ENCODE measurements around the gene MAML2. TPM values are rescaled to one million over a fixed set of nuclear protein-coding genes. Genes with fewer than 3 reads are reported as not detected.

MAML2 gene
- total and polyA plus RNA-seq, 9 of the 15 experiments (the other 6 are each of a cell fraction or from before 2014, with no cell fraction given): 0.79 to 6.8 (median 4.8) TPM

- TF ChIP-seq CUX1 (CRISPR knock-in tag; IDR thresholded peaks at IDR 0.05) (peak; percentile 85; the same call in 1 of the 2 replicates), NFIC (IDR thresholded peaks at IDR 0.05) (peak; percentile 26; the same call in 1 of the 2 replicates), HMG20B (CRISPR knock-in tag; IDR thresholded peaks at IDR 0.05) (no peak)
Measured at GRCh38 chr11:96337541-96338431, 5.2 kb downstream of the MAML2 start (continued).

GRCh38 chr11:96335388-96335787 is 7.6 kb downstream of the MAML2 start:
- FAIRE-seq (no peak), DNase-seq (ENCODE audit: extremely low read depth in 1 of 4, low spot score in 3 of 4) (no peak), ATAC-seq (peak; percentile 10)
- no peaks in the 10 kb centered on the region for H3K36me3 ChIP-seq (ENCODE audit: control insufficient read depth, insufficient read depth, low read length)
- in situ Hi-C loops (cut with MboI) (no loop called here), intact Hi-C loops (cut with micrococcal nuclease) (no loop called here)
- H2AFZ ChIP-seq (ENCODE audit: low read depth, low read length): peak overlapping the region; percentile 68
- BruUV-seq (replicated peaks): no TSS peak
- ChIA-PET CTCF (ENCODE audit: low intra/inter-chr PET ratio) (no interaction called here), POLR2A (interaction anchor here (0.6 to 2.6 kb wide), 3 partner anchors 13 to 180 kb away, joined by 5 to 18 read pairs (median 5); no protein-coding TSS in a partner anchor)
- peak overlapping the region in 1 of 2 experiments; percentile 53; a peak in 1 of 4 replicates for H3K9ac ChIP-seq (ENCODE audit: insufficient read depth in 1 of 2, low read depth in 2 of 2, low read length in 2 of 2)
- no peak overlapping the region for H3K4me3 ChIP-seq
- H3K4me1 ChIP-seq (replicated peaks in 1 of 2; ENCODE audit: control insufficient read depth in 2 of 2, insufficient read depth in 2 of 2, low read length in 2 of 2): peaks cover 28 to 75% of the 10 kb centered on the region in 2 experiments
- H3K27me3 ChIP-seq (ENCODE audit: control insufficient read depth in 2 of 2, insufficient read depth in 2 of 2, low read length in 2 of 2): no peaks in the 10 kb centered on the region
- H3K9me1 ChIP-seq (ENCODE audit: control insufficient read depth, insufficient read depth, low read length): no peaks in the 10 kb centered on the region
- 53% methylated on average over 4 of the region's 4 CpGs for WGBS (ENCODE audit: insufficient coverage, low coverage, missing lambda C conversion rate)
- no peaks in the 10 kb centered on the region for H3K9me3 ChIP-seq (replicated peaks; ENCODE audit: control insufficient read depth, insufficient read depth, low read depth, low read length)
- peak overlapping the region; percentile 30; the same call in 2 of the 3 replicates for H3K27ac ChIP-seq (ENCODE audit: extremely low read depth, low read depth, low read length)
- peaks cover 79% of the 10 kb centered on the region for H3K79me2 ChIP-seq (ENCODE audit: control insufficient read depth, insufficient read depth, low read length)
- H4K20me1 ChIP-seq (replicated peaks; ENCODE audit: control insufficient read depth, insufficient read depth, low read length): no peaks in the 10 kb centered on the region
- H3K4me2 ChIP-seq (ENCODE audit: insufficient read depth, low read length): peak overlapping the region; percentile 4
- TF ChIP-seq, protein P1, sequence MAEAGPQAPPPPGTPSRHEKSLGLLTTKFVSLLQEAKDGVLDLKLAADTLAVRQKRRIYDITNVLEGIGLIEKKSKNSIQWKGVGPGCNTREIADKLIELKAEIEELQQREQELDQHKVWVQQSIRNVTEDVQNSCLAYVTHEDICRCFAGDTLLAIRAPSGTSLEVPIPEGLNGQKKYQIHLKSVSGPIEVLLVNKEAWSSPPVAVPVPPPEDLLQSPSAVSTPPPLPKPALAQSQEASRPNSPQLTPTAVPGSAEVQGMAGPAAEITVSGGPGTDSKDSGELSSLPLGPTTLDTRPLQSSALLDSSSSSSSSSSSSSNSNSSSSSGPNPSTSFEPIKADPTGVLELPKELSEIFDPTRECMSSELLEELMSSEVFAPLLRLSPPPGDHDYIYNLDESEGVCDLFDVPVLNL (CRISPR knock-in tag; IDR thresholded peaks at IDR 0.05; ENCODE audit: low read depth): no peak
- TF ChIP-seq, protein P2, sequence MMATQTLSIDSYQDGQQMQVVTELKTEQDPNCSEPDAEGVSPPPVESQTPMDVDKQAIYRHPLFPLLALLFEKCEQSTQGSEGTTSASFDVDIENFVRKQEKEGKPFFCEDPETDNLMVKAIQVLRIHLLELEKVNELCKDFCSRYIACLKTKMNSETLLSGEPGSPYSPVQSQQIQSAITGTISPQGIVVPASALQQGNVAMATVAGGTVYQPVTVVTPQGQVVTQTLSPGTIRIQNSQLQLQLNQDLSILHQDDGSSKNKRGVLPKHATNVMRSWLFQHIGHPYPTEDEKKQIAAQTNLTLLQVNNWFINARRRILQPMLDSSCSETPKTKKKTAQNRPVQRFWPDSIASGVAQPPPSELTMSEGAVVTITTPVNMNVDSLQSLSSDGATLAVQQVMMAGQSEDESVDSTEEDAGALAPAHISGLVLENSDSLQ (IDR thresholded peaks at IDR 0.05): peak; percentile 51
- TF ChIP-seq TCFL5 (CRISPR knock-in tag; conservative IDR thresholded peaks at IDR 0.05): no peak
- TF ChIP-seq MTA2 (IDR thresholded peaks at IDR 0.05; ENCODE audit: low read depth): 0 out of 2 replicates have a peak, but pooled peaks have one; percentile 7
- TF ChIP-seq ZBED1 (IDR thresholded peaks at IDR 0.05): no peak
- TF ChIP-seq, protein P3, sequence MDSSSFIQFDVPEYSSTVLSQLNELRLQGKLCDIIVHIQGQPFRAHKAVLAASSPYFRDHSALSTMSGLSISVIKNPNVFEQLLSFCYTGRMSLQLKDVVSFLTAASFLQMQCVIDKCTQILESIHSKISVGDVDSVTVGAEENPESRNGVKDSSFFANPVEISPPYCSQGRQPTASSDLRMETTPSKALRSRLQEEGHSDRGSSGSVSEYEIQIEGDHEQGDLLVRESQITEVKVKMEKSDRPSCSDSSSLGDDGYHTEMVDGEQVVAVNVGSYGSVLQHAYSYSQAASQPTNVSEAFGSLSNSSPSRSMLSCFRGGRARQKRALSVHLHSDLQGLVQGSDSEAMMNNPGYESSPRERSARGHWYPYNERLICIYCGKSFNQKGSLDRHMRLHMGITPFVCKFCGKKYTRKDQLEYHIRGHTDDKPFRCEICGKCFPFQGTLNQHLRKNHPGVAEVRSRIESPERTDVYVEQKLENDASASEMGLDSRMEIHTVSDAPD (CRISPR knock-in tag; IDR thresholded peaks at IDR 0.05): no peak
- 0 out of 2 replicates have a peak, but pooled peaks have one; percentile 14 for TF ChIP-seq CXXC5 (CRISPR knock-in tag; IDR thresholded peaks at IDR 0.05)
- peak; percentile 13; the same call in 1 of the 2 replicates for TF ChIP-seq SMARCA4 (IDR thresholded peaks at IDR 0.05)

Measured in K562 (cell line).